Tibial artery (tissue), 4 donors: ENCODE data around the gene MACF1.
A peak's percentile ranks its signal among the peaks of the same experiment; 100 is the strongest.

Source experiments
- DNase-seq, 2 donors: peaks; one replicate each; pipeline ENCODE4 v3.0.0-alpha.2; 2019
- H3K27ac ChIP-seq, 2 donors: fragments of 200-600 bp; sonication (generic) in 1 of 2; 1 replicate in 1 of 2; 2 replicates in 1 of 2; pipeline ENCODE4 v1.5.1; 2018 to 2019; ENCODE audit warnings: mild to moderate bottlenecking in 1 of 2
- H3K27me3 ChIP-seq, 2 donors: fragments of 200-600 bp; sonication (generic) in 1 of 2; one replicate each; pipeline versions ENCODE4 v1.5.1 to v1.6.0; 2016 to 2019
- H3K36me3 ChIP-seq, 3 donors: fragments of 200-600 bp; sonication (generic) in 2 of 3; one replicate each; pipeline ENCODE4 v1.5.1; 2016 to 2019; ENCODE audit warnings: mild to moderate bottlenecking in 2 of 3
- H3K4me1 ChIP-seq, 4 donors: fragments of 200-600 bp; sonication (generic) in 2 of 4; 1 replicate in 3 of 4; 2 replicates in 1 of 4; pipeline ENCODE4 v1.5.1; 2016 to 2019
- H3K4me3 ChIP-seq, 2 donors: fragments of 200-600 bp; sonication (generic) in 1 of 2; 1 replicate in 1 of 2; 2 replicates in 1 of 2; pipeline ENCODE4 v1.5.1; 2018 to 2019; ENCODE audit warnings: mild to moderate bottlenecking in 2 of 2
- H3K9me3 ChIP-seq, 3 donors: fragments of 200-600 bp; sonication (generic) in 1 of 3; one replicate each; pipeline ENCODE4 v1.5.1; 2016 to 2019
- intact Hi-C: fragments of 100-400 bp; cut with DNase I; formaldehyde crosslinking; loops from one replicate; pipeline ENCODE4 v1.15.0; 2023; ENCODE audit warnings: low total_unique reads
- TF ChIP-seq, protein P1 (sequence below), 2 experiments: fragments of 200-600 bp in 1 of 2; fragments of 450-650 bp in 1 of 2; IDR thresholded peaks; one replicate each; pipeline ENCODE4 v1.5.1; 2017 to 2019; ENCODE audit warnings: antibody characterized with exemption in 2 of 2, mild to moderate bottlenecking in 1 of 2, moderate library complexity in 1 of 2

MACF1 gene

DNA sequence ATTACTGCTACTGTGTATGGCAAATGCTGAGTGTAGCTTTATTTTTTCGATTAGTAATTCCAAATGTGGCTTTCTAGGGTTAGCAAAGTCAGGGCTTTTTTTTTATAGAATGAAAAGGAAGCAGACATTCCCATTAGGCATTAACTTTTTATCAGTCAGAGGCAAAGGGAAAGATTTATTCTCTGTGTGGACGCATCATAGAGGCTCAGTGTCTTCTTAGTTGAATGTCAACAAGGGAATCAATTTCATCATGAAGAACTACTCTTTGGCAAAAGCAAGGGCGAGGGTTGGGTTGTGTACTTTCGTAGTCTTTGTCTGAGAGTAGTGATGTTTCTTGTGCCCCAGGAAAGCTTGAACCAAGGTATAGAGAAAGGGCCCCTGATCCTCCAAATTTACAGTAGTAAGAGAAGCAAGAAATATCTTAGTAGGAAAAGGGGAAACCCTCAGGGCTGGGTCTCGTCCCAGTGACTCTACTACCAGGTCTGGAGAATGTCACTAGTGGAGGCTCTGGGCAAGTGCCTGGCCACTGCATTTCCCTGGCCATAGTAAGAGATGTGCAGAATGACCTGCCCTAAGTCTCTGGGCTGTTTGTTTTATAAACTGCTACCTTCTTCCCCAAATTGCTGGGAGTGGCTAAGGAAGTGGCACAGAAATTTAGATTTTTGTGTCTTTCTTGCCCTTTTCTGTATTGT, 30.0 kb upstream of the MACF1 start:
- Histone ChIP-seq H3K27me3 (no peaks in the 10 kb centered on the region), H3K9me3 (no peaks in the 10 kb centered on the region), H3K4me1 (peaks cover 0 to 97% (median 61%) of the 10 kb centered on the region in 4 donors), H3K36me3 (no peaks in the 10 kb centered on the region), H3K4me3 (no peak overlapping the region), H3K27ac (peak overlapping the region; percentile 74 to 78)
- TF ChIP-seq, protein P1, sequence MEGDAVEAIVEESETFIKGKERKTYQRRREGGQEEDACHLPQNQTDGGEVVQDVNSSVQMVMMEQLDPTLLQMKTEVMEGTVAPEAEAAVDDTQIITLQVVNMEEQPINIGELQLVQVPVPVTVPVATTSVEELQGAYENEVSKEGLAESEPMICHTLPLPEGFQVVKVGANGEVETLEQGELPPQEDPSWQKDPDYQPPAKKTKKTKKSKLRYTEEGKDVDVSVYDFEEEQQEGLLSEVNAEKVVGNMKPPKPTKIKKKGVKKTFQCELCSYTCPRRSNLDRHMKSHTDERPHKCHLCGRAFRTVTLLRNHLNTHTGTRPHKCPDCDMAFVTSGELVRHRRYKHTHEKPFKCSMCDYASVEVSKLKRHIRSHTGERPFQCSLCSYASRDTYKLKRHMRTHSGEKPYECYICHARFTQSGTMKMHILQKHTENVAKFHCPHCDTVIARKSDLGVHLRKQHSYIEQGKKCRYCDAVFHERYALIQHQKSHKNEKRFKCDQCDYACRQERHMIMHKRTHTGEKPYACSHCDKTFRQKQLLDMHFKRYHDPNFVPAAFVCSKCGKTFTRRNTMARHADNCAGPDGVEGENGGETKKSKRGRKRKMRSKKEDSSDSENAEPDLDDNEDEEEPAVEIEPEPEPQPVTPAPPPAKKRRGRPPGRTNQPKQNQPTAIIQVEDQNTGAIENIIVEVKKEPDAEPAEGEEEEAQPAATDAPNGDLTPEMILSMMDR (IDR thresholded peaks at IDR 0.05): no peak
- no peak for DNase-seq
- intact Hi-C loops: no loop called here

DNA sequence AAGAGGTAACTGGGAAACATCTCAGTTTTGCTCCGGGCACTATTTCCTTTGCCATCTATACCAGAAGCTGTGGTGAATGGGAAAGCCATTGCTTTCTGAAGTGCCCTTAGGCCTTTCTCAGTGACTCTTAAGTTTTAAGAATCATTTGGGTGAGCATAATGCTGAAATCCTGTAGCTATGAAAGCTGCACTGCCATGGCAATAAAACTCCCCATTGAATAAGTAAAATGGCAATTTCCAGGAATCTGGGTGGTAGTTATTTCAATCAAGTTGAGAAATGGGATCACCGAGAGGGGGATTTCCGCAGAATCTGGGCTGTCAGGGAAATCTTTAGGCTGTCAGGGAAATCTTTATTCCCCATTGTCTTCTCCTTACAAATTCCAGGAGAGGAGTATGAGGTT, 26.8 kb upstream of the MACF1 start:
- peaks cover 0 to 70% (median 46%) of the 10 kb centered on the region in 4 donors for H3K4me1 ChIP-seq
- H3K4me3 ChIP-seq: no peak overlapping the region
- intact Hi-C loops: no loop called here
- no peak for DNase-seq
- H3K36me3 ChIP-seq: no peaks in the 10 kb centered on the region
- TF ChIP-seq, protein P1 (IDR thresholded peaks at IDR 0.05): no peak
- H3K27ac ChIP-seq: peak overlapping the region; percentile 61 to 70
- H3K27me3 ChIP-seq: no peaks in the 10 kb centered on the region
- H3K9me3 ChIP-seq: no peaks in the 10 kb centered on the region

DNA sequence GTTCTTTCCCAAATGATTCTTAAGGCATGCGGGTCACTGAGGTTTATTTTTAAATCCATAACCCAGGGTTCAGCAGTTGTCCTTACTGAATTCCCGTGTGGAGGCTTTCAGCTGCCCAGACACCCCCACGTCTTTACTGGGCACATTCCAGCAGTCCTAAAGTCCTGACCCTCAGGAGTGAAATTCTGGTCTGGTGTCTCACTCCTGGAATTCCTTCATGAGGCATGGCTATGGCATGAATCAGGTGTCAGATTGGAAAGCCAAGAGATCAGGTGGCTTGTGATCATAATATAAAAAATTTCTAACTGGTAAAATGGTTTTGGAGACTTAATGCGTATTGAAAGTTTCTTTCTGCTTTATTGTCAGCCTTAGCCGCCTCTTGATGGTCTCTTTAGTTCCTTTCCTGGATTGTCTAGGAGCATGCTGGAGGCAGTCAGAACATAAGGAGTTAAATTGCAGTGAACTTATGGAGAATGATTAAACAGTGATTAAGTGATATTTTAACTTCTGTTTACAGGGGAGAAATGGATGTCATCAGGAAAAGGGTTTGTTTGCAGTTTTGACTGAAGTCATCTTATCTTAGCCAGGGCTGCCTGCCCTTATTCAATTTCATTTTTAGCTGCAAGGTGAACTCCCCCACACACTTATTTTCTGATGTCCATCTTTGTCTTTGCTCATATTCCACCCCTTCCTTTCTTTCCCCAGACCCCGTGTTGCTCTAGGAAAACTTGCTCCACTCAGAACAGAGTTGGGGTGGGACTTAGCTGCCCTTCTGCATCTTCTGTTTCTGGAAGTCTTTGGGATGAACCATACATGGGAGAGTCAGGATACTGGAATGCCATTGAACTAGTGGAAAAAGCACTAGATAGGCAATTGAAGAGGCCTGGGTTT, 25.7 kb upstream of the MACF1 start:
- peaks cover 0 to 67% (median 40%) of the 10 kb centered on the region in 4 donors for H3K4me1 ChIP-seq
- H3K27me3 ChIP-seq: no peaks in the 10 kb centered on the region
- TF ChIP-seq, protein P1 (IDR thresholded peaks at IDR 0.05): no peak
- H3K4me3 ChIP-seq: no peak overlapping the region
- H3K36me3 ChIP-seq: no peaks in the 10 kb centered on the region
- no peaks in the 10 kb centered on the region for H3K9me3 ChIP-seq
- intact Hi-C loops: no loop called here
- DNase-seq: no peak
- peak overlapping the region; percentile 61 to 70 for H3K27ac ChIP-seq

DNA sequence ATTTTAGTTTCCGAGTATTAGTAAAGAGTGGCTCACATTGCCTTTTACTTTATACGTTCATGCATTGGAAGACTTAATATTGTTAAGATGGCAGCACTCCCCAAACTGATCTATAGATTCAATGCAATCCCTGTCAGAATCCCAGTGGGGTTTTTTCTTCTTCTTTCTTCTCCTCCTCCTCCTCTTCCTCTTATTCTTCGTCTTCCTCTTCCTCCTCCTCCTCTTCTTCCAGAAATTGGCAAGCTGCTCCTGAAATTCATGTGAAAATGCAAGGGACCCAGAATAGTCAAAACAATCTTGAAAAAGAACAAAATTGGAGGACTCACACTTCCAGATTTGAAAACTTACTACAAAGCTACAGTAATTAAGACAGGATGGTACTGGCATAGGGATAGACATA, 23.2 kb upstream of the MACF1 start:
- no peak for DNase-seq
- H3K27ac ChIP-seq: no peak overlapping the region
- H3K27me3 ChIP-seq: no peaks in the 10 kb centered on the region
- TF ChIP-seq, protein P1 (IDR thresholded peaks at IDR 0.05): no peak
- H3K4me1 ChIP-seq: peaks cover 0 to 65% (median 32%) of the 10 kb centered on the region in 4 donors
- H3K36me3 ChIP-seq: no peaks in the 10 kb centered on the region
- no peaks in the 10 kb centered on the region for H3K9me3 ChIP-seq
- no peak overlapping the region for H3K4me3 ChIP-seq
- intact Hi-C loops: no loop called here

DNA sequence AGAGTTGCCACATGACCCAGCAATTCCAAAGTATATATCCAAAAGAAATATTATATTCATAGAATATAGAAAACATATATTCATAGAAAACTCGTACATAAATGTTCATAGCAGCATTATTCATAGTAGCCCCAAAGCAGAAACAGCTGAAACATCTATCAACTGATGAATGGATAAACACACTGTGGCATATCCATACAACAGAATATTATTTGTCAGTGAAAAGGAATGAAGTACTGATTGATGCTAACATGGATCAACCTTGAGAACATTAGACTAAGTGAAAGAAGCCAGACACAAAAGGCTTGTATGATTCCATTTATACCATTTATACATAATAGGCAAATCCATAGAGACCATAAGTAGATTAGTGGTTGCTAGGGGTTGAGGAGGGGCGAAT, 21.7 kb upstream of the MACF1 start:
- H3K27ac ChIP-seq: no peak overlapping the region
- H3K4me1 ChIP-seq: peaks cover 0 to 50% (median 27%) of the 10 kb centered on the region in 4 donors
- H3K9me3 ChIP-seq: no peaks in the 10 kb centered on the region
- H3K27me3 ChIP-seq: no peaks in the 10 kb centered on the region
- TF ChIP-seq, protein P1 (IDR thresholded peaks at IDR 0.05): no peak
- no peaks in the 10 kb centered on the region for H3K36me3 ChIP-seq
- intact Hi-C loops: no loop called here
- no peak for DNase-seq
- H3K4me3 ChIP-seq: no peak overlapping the region
